Epidermal melanocyte (primary cell): ENCODE measurements around the gene HOXB2.

Experiments
- DNase-seq: peaks from one replicate; pipeline ENCODE4 v3.0.0; 2011; ENCODE audit warnings: low spot score; ENCODE audit not compliant: insufficient read length

Gene HOXB2

DNA sequence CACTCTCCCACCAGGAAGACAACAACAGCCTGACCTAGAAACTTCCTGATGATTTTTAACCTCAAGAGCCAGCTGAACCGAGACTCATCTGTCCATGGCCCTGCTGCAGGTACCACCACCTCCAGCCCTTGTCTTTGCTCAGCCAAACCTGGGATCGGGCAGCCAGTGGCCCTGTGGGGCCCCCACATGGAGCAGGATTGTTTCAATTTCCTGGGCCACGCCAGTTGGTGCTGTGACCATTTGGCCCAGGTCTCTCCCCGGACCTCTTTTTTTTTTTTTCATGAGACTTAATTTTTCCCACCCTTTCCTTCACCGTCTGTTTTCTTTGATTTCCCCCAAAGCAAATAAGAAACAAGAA lies 8.3 kb upstream of the HOXB2 start:
- DNase-seq, result no peak

DNA sequence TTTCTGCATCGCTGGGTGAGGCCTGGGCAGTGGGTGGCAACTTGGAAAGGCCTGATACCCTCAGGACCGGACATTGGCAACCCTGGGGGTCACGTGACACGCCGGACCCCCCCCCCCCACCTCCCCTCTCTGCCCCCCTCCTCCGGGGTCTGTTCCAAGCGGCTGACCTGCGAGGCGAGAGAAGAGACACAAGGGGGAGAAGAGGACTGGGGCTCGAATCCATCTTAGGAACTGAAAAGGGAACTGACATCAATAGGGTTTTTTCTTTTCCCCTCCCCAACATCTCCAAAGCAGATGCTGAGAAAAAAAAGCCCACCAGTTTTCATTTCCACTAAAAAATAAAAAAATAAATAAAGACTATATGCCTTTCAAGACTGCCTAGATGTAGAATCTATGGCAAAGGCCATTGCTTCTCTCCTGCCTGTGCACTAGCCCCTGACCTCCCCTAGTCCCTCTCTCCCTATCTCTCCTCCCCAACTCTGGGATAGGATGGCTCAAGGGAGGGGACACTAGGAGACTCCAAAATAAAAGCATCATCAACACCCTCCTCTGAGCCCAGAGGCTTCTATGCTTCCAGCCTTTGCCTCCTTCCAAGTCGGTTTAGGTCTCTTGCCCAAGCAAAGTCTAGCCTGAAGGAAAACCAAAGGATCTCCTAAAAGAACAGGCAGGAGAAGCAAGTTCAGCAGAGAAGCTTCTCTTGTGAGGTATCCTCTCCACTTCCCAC lies 7.7 kb upstream of the HOXB2 start:
- no peak for DNase-seq

DNA sequence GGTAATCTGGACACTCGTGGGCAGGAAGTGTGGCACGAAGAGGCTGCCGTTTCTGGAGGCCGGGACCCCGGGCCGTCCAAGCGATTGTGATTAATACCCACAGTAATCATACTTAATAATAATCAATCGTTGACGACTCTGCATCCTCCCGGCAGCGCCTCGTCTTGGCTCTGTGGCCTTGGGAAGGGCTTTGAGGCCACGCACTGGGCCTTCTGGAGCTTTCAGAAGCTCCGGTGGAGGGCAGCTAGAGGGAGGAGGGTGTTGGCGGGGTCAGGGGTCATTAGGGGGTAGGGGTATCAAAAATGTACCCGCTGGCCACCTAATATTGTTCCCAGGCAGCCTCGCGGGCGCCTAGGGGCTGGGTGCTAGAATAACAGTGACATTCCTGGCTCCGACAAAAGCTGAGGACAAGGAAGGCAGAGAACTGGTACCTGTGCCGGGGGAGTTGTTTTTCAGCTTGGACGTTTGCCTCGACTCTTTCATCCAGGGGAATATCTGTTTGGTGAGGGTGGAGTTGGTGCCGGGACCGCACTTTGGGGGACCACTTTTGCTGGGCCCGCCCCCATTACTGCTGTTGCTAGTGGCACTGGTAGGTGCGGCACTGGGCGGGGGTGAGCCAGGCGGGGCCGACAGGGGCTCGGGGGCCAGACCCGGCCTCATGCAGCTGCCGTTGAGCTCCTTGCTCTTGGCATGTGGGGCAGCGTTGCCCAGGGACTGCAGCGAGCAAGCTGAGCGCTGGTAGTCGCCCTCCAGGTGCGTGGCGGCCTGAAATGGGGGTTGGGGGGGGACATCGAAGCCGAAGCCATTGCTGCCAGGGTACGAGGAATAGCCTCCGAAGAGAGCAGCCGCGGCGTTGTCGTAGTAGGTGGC lies 6.9 kb upstream of the HOXB2 start:
- DNase-seq, result no peak

DNA sequence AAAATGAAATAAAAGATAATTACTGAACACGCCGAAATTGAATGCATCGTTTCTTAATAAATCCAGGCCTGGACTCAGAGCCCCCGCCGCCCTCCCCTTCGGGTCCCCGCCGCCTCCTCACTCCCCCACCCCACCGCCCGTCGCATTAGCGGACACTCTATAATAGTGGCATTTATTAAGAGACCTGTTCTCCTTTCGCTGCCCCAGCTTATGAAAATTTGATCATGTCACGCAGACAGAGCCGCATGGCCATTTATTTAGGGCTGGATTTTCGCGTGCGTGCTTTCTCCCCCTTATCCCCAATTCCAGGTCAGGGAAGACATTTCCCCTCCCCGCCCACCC lies 6.3 kb upstream of the HOXB2 start:
- no peak for DNase-seq

- no peak for DNase-seq
Observed at GRCh38 chr17:48550502-48551213, 5.7 kb upstream of the HOXB2 start.

DNA sequence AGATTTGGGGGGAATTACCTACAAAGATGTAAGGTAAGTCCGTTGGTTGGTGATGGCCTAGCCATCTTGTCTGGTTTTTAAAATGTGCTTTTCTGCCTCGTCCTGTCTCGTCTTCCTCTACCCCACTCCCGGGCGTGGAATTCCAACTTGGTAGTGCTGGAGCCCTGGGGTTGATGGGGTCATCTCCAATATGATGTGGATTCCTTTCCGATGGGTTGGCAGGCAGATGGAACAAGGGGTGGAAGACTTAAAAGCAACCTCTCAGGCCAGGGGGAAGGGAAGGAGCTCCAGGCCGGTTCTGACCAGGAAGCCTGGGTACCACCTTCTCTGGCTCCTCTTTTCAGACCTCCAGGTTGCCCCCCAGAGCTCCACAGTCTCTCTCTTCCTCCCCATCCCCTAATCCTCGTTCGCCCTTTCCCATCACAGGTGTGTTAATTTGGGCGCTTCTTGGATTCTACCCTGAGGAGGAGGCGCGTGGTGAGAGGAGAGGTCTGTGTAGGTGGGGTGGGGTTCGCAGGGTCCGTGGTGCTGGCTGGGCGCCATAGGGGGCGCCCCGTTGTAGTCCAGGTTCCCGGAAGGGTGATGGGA lies 5.1 kb upstream of the HOXB2 start:
- DNase-seq, result no peak

DNA sequence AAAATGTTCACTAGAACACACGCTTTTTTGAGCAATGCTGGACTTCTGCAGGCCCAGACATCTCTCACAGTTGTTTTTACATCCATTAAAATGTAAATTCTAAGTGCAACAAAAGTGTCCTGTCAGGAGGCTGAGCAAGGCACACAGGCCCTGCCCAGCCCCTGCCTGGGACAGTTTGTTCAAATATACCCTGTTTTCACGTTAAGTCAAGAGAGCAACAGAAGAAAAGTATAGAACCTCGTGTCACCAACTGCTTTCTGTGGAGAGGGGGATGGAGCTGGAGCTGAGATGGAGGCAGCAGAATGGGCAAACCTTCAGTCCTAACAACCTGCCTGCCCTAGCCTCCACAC lies 4.3 kb upstream of the HOXB2 start:
- DNase-seq, result no peak

DNA sequence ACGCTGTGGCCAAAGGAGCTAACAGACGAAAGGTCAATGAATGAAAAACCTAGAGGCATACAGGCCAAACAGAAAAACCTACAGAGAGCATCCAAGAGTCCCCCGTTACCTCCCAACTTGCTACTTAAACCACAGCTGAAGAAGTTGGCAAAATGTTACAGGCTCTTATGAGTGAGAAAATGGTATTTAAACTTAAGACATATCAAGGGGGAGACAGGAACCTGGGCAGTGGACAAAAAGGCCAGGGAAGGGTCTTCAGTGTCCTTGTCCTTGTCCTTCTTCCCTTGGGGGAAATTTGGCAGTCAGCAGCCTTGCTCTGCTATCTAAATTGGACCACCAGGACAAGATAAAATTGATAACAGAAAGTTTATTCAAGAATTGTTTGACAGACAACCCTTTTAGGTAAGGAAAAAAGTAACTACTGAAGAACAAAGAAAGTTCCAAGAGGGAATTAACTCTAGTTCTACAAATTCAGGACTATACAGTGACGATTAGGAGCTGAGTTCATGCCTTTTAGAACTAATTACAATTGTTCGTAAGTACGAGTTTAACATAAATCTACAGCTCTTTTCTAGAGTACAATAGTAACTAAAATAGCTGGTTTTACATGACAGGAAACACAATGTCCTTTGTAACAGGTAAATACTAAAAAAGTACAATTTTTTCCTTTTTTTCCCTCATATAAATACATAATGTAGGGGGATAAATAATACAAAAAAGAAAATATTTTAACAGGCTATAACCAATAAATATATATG lies 3.8 kb upstream of the HOXB2 start:
- DNase-seq, result no peak

GRCh38 chr17:48547808-48548522 lies 3.1 kb upstream of the HOXB2 start:
- no peak for DNase-seq

GRCh38 chr17:48546924-48547807 lies 2.3 kb upstream of the HOXB2 start:
- DNase-seq, result no peak

DNA sequence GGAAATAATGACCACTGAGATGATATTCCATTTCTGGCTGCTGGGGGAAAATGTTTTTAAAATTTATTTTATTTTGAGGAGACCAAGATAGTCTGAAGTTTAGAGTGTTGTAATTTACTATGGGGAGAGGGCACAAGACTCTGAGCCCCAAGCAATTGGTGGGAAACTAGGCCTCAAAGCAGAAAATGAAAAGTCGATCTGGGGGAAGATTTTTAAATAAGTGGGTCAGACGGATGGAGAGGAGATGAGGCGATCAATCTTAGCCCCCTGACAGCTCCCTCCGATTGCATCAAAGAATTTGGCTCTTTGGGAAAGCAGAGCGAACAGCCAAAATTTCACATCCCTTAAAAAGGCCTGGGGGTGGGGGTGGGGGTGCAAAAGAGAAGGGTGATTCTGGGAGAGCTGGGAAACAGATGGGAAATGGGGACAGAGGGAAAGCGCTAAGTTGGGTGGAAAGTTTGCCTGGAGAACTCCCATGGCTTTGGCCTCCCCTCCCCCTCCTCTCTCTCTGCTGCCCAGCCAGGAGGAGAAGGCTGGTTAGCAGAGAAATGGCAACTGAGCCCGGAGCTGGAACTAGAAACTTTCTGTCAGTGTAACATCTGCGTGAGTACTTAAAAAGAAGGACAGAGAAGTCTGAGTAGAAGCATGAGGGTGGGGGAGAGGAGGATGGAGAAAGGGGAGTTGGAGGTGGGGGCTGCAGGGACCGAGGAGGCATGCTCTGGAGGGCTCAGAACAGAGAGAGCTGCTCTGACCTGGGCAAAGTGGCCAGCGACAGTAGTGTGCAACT lies 1.4 kb upstream of the HOXB2 start:
- no peak for DNase-seq

DNA sequence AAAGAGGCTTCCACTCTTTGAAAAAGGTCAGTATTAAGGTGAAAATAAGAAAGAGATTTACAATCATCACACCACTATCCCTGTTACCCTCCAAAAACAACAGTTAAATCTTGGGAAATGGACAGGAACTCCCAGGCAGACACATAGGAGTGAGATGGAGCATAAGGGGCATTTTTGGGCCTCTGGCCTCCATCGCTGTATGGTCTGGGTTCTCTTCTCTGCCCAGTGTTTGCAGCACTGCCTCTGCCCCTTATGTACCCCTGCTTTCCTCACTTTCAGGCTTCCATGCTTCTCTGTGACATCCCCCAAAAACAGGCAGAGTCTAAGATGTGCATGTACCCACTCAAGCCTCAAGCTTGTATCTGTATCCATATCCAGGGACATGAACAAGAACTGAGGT lies 630 bp upstream of the HOXB2 start:
- DNase-seq, result no peak

- no peak for DNase-seq
Observed at GRCh38 chr17:48544349-48545021, 424 bp downstream of the HOXB2 start.

- DNase-seq, result no peak
Observed at GRCh38 chr17:48543854-48544348, 1.0 kb downstream of the HOXB2 start.

DNA sequence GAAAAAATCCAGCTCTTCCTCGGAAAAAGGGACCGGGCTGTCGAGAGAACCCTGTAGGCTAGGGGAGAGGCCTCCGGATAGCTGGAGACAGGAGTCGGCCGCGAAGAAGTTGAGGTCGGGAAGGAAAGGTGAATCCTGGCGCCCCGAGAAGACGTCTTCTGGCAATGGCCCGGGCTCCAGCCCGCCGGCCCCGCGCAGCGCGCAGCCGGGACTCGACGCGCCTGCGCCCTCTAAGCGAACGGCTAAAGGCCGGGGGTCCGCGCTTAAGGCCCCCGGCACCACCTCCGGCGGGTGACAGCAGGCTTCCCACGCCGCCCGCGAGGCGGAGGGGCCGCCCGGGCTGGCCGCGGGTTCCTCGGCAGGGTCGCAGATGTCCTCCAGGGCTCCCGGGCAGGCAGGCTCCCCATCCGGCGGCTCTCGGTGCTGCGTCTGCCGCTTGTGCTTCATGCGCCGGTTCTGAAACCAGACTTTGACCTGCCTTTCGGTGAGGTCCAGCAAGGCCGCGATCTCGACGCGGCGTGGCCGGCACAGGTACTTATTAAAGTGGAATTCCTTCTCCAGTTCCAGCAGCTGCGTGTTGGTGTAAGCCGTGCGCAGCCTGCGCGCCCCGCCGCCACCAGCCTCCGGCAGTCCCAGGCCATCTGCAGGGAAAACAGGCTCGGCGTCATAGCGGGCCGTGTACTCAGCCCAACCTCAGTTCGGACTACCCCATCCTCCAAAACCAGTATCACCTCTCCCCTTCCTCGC lies 1.6 kb downstream of the HOXB2 start:
- no peak for DNase-seq

GRCh38 chr17:48542698-48543106 lies 2.2 kb downstream of the HOXB2 start:
- no peak for DNase-seq

DNA sequence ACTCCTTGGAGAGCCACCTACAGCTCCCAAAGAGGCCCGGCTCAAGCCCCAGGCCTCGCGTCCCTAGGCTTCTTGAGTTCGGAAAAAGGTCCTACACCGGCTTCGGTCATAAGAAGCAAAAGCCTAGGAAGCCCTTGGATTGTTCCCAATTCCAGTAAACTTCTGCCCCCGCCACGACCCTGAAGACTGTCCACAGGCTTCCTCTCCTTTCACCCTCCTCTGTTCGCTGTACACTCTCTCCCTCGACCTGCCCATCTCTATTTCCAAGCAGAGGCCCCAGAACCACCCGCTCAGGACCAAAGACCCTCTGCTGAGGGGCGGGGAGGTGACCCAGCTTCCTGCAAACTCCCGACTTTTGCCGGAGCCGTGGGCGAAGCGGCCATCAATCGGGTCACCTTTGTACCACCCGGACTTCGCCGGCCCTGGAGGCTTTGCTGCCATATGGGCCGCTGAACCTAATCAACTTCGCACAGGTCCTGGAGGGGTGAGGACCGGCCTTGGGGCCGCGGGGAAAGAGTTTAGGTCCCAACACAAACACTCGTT lies 2.7 kb downstream of the HOXB2 start:
- no peak for DNase-seq
